B cell (primary cell): ENCODE results near the gene SLC24A3. TPM values are rescaled to one million over a fixed set of nuclear protein-coding genes. Genes with fewer than 3 reads are reported as not detected.

Experiments used
- ATAC-seq: fragments of 200-7000 bp; cut with Tn5 transposase; one replicate; pipeline ENCODE4 v1.10.0; 2021; ENCODE audit warnings: low read depth, mild to moderate bottlenecking, moderate number of reproducible peaks, moderate library complexity
- CTCF ChIA-PET: fragments of 350-600 bp; sonication (Branson Sonifier 250); formaldehyde crosslinking; loops from one replicate; lab custom pipeline; 2021; ENCODE audit warnings: antibody characterized with exemption, inconsistent platforms; lab: Charles Lee
- POLR2A ChIA-PET: fragments of 350-600 bp; sonication (Branson Sonifier 250); formaldehyde crosslinking; loops from one replicate; lab custom pipeline; 2021; ENCODE audit warnings: antibody characterized with exemption; lab: Charles Lee
- DNase-seq: peaks from one replicate; pipeline ENCODE4 v3.0.0; 2013
- H2AFZ ChIP-seq: 2 replicates; pipeline ENCODE4 v1.6.1; 2012; ENCODE audit warnings: mild to moderate bottlenecking, low read depth, low read length; ENCODE audit not compliant: insufficient read depth, poor library complexity, severe bottlenecking
- H3K27ac ChIP-seq, 2 donors: 1 replicate in 1 of 2; 2 replicates in 1 of 2; pipeline ENCODE4 v1.5.1; 2012 to 2013; ENCODE audit warnings: low read length in 2 of 2, mild to moderate bottlenecking in 2 of 2, moderate library complexity in 1 of 2
- H3K27me3 ChIP-seq, 4 experiments: fragments of 200-600 bp in 1 of 4; sonication (generic) in 1 of 4; replicated peaks in 1 of 4; 1 replicate in 2 of 4; 2 replicates in 2 of 4; pipeline versions ENCODE4 v1.6.1 to v1.7.0; 2013 to 2016; ENCODE audit warnings: low read length in 3 of 4, mild to moderate bottlenecking in 2 of 4, mixed read lengths in 1 of 4, moderate library complexity in 1 of 4; ENCODE audit not compliant: insufficient read depth in 4 of 4, control insufficient read depth in 3 of 4; ENCODE audit errors: control extremely low read depth in 1 of 4
- H3K36me3 ChIP-seq, 2 experiments: replicated peaks in 1 of 2; 1 replicate in 1 of 2; 2 replicates in 1 of 2; pipeline versions ENCODE4 v1.6.1 to v1.7.1; 2013; ENCODE audit warnings: low read length in 1 of 2; ENCODE audit not compliant: insufficient read depth in 2 of 2, control insufficient read depth in 1 of 2; ENCODE audit errors: control extremely low read depth in 1 of 2, extremely low read depth in 1 of 2
- H3K4me1 ChIP-seq, 2 donors: fragments of 200-600 bp in 1 of 2; sonication (generic) in 1 of 2; 1 replicate in 1 of 2; 2 replicates in 1 of 2; pipeline versions ENCODE4 v1.5.1 to v1.6.1; 2013 to 2017; ENCODE audit warnings: low read length in 2 of 2; ENCODE audit not compliant: control insufficient read depth in 2 of 2, insufficient read depth in 2 of 2
- H3K4me2 ChIP-seq: replicated peaks from 2 replicates; pipeline ENCODE3; 2012; ENCODE audit warnings: mild to moderate bottlenecking, low read depth, low read length; ENCODE audit not compliant: poor library complexity, severe bottlenecking
- H3K4me3 ChIP-seq, 5 experiments: fragments of 200-600 bp in 1 of 5; sonication (generic) in 1 of 5; 1 replicate in 3 of 5; 2 replicates in 2 of 5; pipeline versions ENCODE4 v1.5.1 to v1.7.0; 2011 to 2016; ENCODE audit warnings: low read length in 4 of 5, mild to moderate bottlenecking in 4 of 5, low read depth in 2 of 5, control low read depth in 1 of 5, moderate library complexity in 1 of 5; ENCODE audit not compliant: insufficient read depth in 1 of 5; ENCODE audit errors: control extremely low read depth in 1 of 5, extremely low read depth in 1 of 5
- H3K79me2 ChIP-seq: fragments of 200-600 bp; sonication (generic); one replicate; pipeline ENCODE4 v1.6.0; 2016; ENCODE audit warnings: low read length; ENCODE audit not compliant: control insufficient read depth, insufficient read depth
- H3K9ac ChIP-seq: fragments of 200-600 bp; sonication (generic); 2 replicates; pipeline ENCODE4 v1.6.1; 2017; ENCODE audit warnings: mild to moderate bottlenecking, low read length, moderate library complexity
- H3K9me3 ChIP-seq, 3 donors: one replicate each; pipeline versions ENCODE4 v1.6.1 to v1.7.1; 2013; ENCODE audit warnings: low read length in 2 of 3; ENCODE audit not compliant: control insufficient read depth in 2 of 3, insufficient read depth in 1 of 3; ENCODE audit errors: control extremely low read depth in 1 of 3
- H4K20me1 ChIP-seq: 2 replicates; pipeline ENCODE4 v1.6.0; 2012; ENCODE audit warnings: mild to moderate bottlenecking, low read length; ENCODE audit not compliant: insufficient read depth, control insufficient read depth, poor library complexity, severe bottlenecking
- H3K27ac Mint-ChIP-seq: one replicate; pipeline ENCODE4 v1.8.0; 2021; ENCODE audit warnings: mixed read lengths
- H3K27me3 Mint-ChIP-seq: one replicate; pipeline ENCODE4 v1.8.0; 2021; ENCODE audit warnings: mixed read lengths
- H3K4me1 Mint-ChIP-seq: one replicate; pipeline ENCODE4 v1.8.0; 2021; ENCODE audit warnings: mixed read lengths
- H3K4me3 Mint-ChIP-seq: one replicate; pipeline ENCODE4 v1.8.0; 2021; ENCODE audit warnings: mixed read lengths
- H3K9me3 Mint-ChIP-seq: one replicate; pipeline ENCODE4 v1.8.0; 2022; ENCODE audit warnings: mixed read lengths; ENCODE audit not compliant: insufficient read depth
- CTCF ChIP-seq: fragments of 200-600 bp; IDR thresholded peaks from one replicate; pipeline ENCODE4 v1.8.0; 2022; ENCODE audit warnings: antibody characterized with exemption, mild to moderate bottlenecking
- EZH2 ChIP-seq: IDR thresholded peaks from 2 replicates; pipeline ENCODE4 v1.6.1; 2012; ENCODE audit warnings: borderline replicate concordance, low read depth, mild to moderate bottlenecking, moderate library complexity, low read length; ENCODE audit not compliant: insufficient read depth, poor library complexity, severe bottlenecking
- WGBS: methylation state at CpG from one replicate; pipeline ENCODE4 v1.1.5; 2013; ENCODE audit warnings: missing lambda C conversion rate; ENCODE audit not compliant: insufficient coverage; 5-methylcytosine and 5-hydroxymethylcytosine counted together
- intact Hi-C: fragments of 100-400 bp; cut with micrococcal nuclease; formaldehyde crosslinking; loops from one replicate; pipeline ENCODE4 v1.10.0; 2022
- polyA plus RNA-seq: library from polyadenylated mRNA; depleted of rRNA; stranded (reverse); fragments of >200 nt; gene quantifications from 2 replicates; pipeline ENCODE4 v1.2.3, GENCODE V29; 2012
- total RNA-seq, 2 donors: library from RNA; stranded (reverse); fragments of 120-200 nt in 1 of 2; gene quantifications; 1 replicate in 1 of 2; 2 replicates in 1 of 2; pipeline versions ENCODE4 v1.2.3 to v1.2.4, GENCODE V29; 2013 to 2022

The SLC24A3 gene
- total and polyA plus RNA-seq, 2 donors (not counting 1 experiment from before 2014, with no cell fraction given) = not detected

- Mint-ChIP-seq H3K9me3 (no peaks in the 10 kb centered on the region), H3K4me3 (no peak overlapping the region), H3K27ac (no peak overlapping the region), H3K27me3 (peaks cover 12% of the 10 kb centered on the region), H3K4me1 (no peaks in the 10 kb centered on the region)
- Histone ChIP-seq H3K27me3 (no peaks in the 10 kb centered on the region), H3K27ac (no peak overlapping the region), H3K79me2 (no peaks in the 10 kb centered on the region), H3K4me1 (no peaks in the 10 kb centered on the region), H2AFZ (no peak overlapping the region), H3K4me2 (no peak overlapping the region), H3K9me3 (no peaks in the 10 kb centered on the region), H3K4me3 (no peak overlapping the region), H3K36me3 (no peaks in the 10 kb centered on the region), H3K9ac (no peak overlapping the region), H4K20me1 (no peaks in the 10 kb centered on the region)
- ChIA-PET POLR2A (no interaction called here), CTCF (no interaction called here)
- DNase-seq (no peak), ATAC-seq (no peak)
- WGBS = 100% methylated on average over 1 of the region's 6 CpGs
- no peak for TF ChIP-seq EZH2
- no peak for TF ChIP-seq CTCF
- intact Hi-C loops = no loop called here
Measured at GRCh38 chr20:19300395-19300794, 88.0 kb downstream of the SLC24A3 start.

GRCh38 chr20:19301142-19301541 lies 88.7 kb downstream of the SLC24A3 start:
- Mint-ChIP-seq H3K9me3 (no peaks in the 10 kb centered on the region), H3K27ac (no peak overlapping the region), H3K4me3 (no peak overlapping the region), H3K27me3 (peaks cover 12% of the 10 kb centered on the region), H3K4me1 (no peaks in the 10 kb centered on the region)
- Histone ChIP-seq H3K4me1 (no peaks in the 10 kb centered on the region), H3K4me3 (no peak overlapping the region), H3K9me3 (no peaks in the 10 kb centered on the region), H3K4me2 (no peak overlapping the region), H3K9ac (no peak overlapping the region), H3K27ac (no peak overlapping the region), H4K20me1 (no peaks in the 10 kb centered on the region), H2AFZ (no peak overlapping the region), H3K27me3 (no peaks in the 10 kb centered on the region), H3K36me3 (no peaks in the 10 kb centered on the region), H3K79me2 (no peaks in the 10 kb centered on the region)
- intact Hi-C loops = no loop called here
- CTCF ChIA-PET = no interaction called here
- no peak for TF ChIP-seq EZH2
- no peak for TF ChIP-seq CTCF
- no peak for ATAC-seq
- DNase-seq = no peak
- POLR2A ChIA-PET = no interaction called here
- 100% methylated on average over 1 of the region's 2 CpGs for WGBS
